ENCODE data around the gene GMPPA.

GMPPA gene

DNA sequence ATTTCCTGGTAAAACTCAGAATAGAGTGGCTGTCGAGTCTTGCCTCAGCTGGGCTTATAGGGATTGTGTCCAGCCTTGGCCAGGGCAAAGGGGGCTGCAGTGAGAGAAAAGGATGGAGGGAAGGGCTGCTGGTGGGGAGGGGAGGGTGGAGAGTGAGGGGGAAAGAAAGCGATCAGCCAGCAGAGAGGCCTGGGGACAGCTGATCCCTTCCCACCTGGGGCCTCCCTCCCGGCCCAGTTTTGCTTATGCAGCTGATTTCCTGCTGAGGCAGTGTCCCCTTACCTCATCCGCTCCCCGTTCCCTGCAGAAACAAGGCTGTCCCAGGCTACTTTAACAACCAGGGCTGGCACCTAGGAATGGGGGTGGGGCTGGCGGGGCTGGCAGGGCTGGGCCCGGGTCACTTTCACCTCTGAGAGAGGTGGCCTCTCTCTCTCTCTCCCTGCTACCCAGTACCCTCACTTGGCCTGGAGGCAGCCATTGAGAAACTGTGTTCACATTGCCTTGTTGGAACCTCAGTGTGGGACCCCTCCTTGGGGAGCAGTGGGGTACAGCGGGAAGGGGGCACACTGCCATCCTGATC lies 12.2 kb upstream of the GMPPA start:
- no peak for DNase-seq

DNA sequence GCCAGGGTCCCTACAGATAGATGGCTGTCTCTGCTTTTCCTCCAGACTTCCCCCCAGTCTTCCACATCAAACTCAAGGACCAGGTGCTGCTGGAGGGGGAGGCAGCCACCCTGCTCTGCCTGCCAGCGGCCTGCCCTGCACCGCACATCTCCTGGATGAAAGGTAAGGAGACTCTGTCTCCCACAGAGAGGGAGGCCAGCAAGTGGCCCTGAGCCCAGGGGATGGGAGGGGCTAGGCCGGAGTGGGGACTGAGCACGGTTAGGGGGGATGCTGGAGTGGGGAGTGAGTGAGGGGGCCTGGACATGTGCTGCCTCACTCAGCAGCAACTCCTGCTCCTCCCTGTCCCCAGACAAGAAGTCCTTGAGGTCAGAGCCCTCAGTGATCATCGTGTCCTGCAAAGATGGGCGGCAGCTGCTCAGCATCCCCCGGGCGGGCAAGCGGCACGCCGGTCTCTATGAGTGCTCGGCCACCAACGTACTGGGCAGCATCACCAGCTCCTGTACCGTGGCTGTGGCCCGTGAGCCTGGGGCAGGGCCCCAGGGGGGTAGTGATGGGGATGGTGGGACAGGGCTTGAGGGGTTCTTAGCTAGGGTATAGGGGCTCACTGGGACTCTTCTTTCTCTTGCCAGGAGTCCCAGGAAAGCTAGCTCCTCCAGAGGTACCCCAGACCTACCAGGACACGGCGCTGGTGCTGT lies 10.4 kb upstream of the GMPPA start:
- DNase-seq = no peak

DNA sequence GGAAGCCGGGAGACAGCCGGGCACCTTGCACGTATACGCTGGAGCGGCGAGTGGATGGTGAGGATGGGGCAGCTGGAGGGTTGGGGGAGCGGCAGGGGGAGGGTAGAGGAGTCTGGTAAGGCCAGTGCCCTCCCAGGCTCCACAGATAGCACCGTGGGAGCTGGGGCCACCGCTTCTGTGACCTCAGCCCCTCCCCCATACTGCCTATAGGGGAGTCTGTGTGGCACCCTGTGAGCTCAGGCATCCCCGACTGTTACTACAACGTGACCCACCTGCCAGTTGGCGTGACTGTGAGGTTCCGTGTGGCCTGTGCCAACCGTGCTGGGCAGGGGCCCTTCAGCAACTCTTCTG lies 9.9 kb upstream of the GMPPA start:
- no peak for DNase-seq

DNA sequence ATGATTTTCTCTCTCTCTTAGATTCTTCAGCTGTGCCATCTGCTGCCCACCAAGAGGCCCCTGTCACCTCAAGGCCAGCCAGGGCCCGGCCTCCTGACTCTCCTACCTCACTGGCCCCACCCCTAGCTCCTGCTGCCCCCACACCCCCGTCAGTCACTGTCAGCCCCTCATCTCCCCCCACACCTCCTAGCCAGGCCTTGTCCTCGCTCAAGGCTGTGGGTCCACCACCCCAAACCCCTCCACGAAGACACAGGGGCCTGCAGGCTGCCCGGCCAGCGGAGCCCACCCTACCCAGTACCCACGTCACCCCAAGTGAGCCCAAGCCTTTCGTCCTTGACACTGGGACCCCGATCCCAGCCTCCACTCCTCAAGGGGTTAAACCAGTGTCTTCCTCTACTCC lies 9.4 kb upstream of the GMPPA start:
- no peak for DNase-seq

DNA sequence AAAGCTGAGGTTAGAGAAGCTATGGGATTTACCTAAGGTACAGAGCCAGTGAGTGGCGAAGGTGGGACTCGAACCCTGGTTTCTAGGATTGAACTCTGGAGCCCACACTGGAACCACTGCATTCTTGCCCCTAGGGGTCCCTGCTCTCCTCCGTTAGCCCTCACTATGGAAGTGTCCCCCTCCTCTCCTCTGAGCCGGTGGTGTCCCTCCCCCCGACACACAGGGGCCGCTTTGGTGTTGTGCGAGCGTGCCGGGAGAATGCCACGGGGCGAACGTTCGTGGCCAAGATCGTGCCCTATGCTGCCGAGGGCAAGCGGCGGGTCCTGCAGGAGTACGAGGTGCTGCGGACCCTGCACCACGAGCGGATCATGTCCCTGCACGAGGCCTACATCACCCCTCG lies 8.5 kb upstream of the GMPPA start:
- no peak for DNase-seq

DNA sequence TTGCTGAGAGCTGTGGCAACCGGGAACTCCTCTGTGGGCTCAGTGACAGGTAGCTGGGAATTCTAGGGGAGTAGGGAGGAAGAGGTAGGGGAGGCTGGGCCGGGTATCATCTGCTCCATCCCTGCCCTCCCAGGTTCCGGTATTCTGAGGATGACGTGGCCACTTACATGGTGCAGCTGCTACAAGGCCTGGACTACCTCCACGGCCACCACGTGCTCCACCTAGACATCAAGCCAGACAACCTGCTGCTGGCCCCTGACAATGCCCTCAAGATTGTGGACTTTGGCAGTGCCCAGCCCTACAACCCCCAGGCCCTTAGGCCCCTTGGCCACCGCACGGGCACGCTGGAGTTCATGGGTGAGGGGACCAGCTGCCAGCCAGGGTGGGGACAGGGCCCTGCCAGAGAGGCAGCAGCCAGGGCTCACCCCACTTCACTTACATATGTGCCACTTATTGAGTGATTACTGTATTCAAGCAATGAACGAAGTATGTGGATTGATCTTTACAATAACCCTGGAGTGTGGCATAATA lies 8.0 kb upstream of the GMPPA start:
- no peak for DNase-seq

DNA sequence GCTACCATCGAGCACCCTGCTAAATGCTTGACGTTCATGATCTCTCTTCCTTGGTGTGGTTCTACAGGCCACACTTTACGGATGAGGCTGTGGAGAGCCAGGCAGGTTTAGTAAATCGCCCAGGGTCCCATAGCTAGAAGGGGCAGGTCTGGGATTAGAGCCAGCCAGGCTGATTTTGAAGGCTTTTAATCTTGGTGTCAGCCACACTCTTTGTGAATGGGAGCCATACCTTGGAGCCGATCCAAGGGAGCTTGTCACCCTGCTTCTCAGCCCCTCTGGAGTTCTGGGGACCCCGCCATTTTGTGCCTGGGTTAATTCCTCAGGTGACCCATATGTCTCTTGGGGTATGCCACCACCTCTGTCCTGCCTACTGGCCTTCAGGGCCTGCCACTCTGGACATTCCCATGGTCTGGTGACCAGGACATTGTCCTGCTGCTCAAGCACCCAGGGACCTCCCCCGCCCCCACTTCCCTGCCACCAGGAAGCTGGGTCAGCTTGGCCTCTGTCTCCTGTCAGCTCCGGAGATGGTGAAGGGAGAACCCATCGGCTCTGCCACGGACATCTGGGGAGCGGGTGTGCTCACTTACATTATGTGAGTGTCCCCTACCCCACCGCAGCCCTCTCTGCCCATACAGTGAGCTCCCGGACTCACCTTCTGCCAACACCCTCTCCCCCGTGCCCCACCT lies 7.3 kb upstream of the GMPPA start:
- no peak for DNase-seq

DNA sequence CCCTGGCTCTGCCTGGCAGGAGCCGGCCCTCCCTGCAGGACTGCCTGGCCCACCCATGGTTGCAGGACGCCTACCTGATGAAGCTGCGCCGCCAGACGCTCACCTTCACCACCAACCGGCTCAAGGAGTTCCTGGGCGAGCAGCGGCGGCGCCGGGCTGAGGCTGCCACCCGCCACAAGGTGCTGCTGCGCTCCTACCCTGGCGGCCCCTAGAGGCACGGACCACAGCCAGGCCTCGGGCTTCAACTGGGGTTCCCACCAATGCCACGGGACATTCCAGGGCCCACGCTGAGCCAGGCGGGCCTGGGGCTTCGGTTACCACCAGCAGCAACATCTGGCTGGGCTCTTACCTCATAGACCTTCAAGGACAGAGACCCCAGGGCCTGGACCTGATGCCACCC lies 6.1 kb upstream of the GMPPA start:
- no peak for DNase-seq

DNA sequence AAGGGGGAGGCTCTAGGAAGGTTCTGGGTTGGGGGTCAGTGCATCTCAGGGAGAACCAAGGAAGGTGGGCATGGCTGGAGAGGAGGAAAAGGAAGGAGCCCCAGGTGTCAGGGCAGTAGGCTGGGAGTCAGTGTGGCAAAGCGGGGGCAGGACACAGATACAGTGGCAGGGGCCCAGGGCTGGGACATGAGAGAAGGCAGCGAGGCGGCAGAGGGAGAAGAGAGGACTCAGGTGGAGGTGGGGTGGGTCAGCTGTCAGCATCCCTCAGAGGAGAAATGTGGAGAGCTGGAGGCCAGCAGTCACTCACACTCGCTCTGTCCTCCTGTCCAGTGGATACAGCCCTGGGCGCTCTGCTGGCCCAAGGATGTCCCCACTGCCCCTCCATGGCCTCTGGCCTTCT lies 5.6 kb upstream of the GMPPA start:
- no peak for DNase-seq

DNA sequence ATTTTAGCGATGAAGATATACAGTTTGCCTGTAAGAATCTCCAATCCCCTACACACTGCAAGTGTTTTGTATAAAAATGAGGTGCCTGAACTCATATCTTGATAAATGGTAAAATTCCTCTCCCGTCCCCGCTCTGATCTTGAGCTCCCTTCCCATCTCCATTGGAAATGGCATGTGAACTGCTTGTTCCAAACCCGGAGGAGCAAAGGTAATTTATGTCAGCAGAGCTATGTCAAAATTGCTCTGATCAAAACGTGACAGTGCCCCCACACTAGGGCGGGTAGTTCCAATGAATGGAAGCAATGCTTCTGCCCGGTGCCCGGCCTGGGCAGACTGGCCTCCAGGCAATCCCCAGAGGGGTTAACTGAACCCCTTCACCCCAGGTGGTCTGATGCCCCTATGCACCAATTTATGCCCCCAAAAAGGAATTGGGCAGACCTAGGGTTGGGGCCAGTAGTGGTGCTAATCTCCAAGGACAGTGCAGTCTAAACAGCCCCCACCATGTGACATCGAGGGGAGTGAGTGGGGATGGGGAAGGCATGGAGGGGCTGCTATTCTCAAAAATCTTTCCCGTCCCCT lies 3.6 kb upstream of the GMPPA start:
- no peak for DNase-seq

DNA sequence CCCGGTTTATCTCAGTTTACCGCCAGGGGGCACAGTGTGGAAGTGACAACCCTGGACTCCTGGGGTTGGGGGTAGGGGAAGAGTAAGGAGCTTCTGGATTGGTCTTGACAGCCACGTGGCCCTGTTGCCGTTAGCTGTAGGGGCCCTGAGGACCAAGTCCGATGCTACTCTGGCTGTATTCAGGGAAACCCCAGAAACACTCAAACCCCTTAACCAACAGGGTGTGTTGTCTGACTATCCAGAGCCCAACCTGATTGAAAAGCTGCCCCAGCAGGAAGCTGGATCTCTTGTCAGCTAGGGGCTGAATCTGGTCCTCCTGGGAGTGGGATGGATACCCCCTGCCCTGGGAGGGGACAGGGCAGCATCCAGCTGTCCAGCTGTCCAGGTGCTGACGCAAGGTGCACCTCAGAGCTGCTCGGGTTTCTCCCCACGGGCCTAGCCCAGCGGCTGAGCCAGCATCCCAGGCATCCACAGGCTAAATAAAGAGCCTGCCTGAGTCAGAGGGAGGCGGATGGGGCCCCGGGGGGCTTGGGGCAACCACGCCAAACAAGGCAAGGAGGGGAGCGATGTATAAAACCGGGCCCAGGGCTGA lies 3.1 kb upstream of the GMPPA start:
- DNase-seq = peak; percentile 91

DNA sequence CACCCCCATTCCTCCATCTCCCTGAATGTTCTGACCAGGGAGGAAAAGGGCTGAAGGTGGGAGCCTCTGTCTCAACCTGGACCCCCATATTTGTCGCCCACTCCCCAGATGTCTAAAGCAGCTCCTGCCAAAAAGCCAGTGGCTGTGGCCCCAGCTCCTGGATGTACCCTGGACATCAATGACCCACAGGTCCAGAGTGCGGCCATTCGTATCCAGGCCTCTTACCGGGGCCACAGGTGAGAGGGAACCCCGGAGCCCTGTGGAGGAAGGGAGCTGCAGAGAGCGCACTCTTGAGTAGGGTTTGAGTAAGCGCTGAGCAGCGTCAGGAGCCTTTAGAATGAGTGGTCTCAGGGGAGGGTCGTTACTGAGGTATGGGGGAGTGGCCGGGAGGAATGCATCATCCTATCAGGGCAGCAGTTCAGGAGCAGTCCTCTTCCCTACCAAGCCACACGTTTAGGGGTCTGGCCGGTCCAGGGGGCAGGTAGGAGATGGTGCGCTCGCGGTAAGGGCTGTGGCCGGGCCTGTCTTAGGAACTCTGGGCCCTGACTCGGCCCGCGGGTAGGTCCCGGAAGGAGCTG lies 2.4 kb upstream of the GMPPA start:
- no peak for DNase-seq

DNA sequence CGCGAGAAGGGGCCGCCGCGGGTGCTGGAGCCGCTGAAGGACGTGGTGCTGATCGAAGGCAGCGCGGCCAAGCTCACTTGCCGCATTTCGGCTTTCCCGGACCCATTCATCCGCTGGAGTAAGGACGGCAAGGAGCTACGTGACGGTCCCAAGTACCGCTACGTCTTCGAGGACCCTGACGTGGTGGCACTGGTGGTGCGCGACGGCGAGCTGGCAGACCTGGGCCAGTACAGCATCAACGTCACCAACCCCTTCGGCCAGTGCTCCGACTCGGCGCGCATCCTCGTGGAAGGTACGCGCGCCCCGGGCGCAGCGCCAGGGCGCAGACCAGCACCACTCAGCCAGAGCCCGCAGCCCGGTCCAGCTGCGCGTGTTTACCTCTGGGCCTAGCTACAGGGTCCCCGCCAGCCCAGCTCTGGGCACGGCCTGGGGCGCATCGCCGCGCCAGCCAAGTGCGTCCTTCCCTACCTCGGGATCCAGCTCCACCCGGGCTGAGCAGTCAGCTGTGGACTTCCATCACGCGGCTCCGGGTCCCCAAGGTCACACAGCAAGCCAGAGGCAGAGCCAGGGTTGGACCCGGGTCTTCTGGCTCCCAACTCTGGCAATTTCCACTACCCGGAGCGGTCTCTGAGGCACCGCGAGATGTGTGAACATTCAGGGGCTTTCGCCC lies 1.7 kb upstream of the GMPPA start:
- DNase-seq = no peak

DNA sequence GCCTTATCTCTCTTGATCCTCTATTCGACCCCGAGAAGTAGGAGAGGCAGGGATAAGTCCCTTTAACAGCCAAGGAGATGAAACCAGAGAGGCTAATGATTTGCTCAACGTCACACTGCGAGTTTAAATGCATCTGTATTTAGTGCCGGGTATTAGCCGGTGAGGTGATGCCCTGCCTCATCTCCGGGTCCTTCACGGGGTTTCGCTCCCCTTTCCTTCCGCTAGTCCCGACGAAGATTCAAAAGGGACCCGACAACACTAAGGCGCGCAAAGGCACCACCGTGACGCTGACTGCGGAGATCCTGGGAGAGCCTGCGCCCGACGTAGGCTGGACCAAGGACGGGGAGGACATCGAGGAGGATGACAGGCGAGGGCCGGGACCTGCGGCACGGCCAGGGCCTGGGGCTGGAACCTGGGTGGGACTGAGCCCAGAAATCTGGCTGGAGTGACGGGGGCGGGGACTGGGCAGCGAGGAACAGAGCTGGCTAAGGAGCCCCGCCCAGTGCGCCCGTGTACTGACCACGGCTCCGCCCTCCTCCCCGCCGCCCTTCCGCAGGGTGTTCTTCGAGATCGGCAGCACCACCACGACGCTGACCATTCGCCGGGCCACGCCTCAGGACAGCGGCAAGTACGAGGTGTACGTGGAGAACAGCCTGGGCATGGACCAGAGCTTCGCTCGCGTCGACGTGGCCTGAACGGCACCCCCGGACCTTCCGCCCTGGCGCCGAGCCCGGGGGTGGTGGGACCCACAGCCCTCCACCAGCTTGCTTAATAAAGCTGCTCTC lies 1.0 kb upstream of the GMPPA start:
- peak; percentile 77 for DNase-seq

DNA sequence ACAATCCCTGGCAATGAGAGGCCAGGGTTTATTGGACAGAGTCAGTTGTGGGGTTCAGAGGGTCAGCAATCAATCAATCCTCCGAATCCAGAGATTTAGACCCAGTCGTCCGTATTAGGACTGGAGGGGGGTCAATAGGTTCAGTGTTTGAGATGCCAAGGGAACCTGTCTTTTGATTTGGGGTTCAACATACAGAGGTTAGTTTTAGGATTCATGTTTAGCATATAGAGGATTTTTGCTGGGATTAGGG lies 292 bp downstream of the GMPPA start:
- DNase-seq = no peak

DNA sequence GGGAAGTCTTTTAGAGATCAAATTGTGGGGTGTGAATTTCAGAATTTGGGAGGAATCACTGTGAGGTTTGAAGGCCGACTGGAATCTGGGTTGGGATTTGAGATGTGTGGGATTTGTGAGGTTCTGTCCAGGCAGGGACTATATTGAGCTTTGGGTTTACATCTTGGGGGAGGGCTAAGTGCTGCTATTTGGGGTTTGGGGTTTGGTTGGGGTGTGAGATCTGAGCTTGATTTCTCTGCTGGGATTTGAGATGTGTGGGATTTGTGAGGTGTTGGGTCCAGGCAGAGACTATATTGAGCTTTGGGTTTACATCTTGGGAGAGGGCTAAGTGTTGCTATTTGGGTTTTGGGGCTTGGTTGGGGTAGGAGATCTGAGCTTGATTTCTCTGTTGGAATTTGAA lies 864 bp downstream of the GMPPA start:
- no peak for DNase-seq

DNA sequence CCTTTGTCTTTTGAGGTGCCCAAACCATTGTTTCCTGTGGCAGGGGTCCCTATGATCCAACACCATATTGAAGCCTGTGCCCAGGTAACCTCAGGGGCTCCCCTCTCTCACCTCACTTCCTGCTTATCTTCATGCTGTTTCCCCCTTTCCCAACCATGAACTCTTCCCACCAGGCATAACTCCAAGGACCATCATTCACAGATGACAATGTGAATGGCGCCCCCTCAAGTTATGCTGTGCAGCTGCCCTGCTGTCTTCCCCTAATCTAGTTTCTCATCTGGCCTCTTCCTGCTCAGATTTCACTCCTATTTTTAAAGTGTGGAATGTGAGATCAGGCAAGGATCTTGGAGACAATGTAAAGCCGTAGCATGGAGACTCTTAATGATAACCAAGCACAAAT lies 1.4 kb downstream of the GMPPA start:
- no peak for DNase-seq

DNA sequence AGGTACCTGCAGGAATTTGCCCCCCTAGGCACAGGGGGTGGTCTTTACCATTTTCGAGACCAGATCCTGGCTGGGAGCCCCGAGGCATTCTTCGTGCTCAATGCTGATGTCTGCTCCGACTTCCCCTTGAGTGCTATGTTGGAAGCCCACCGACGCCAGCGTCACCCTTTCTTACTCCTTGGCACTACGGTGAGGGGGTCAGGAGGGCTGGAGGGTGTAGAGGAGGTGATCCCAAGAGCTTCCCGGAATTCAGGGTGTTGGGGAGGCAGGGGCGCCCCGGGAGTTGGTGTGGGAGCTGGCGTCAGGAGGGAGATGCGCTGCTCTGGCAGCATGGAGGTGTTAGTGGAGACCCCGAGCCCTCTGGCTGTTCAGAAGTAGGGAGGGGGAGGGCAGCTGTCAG lies 3.2 kb downstream of the GMPPA start:
- DNase-seq = no peak

DNA sequence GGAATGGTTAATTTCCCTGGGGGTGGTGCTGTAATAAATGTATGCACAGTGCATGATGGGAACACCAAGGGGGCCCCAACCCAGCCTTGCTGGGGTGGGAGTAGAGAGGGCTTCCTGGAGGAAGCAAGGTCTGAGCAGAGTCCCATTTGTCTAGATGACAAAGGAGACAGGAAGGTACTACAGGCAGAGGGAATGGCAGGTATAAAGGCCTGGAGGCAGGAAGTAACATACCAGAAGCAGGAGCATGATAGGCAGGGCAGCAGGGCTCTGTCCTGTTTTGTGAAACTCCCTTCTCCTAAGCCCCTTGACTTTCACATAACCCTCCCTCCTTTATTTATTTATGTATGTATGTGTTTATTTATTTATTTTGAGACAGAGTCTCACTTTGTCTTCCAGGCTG lies 3.9 kb downstream of the GMPPA start:
- DNase-seq = no peak

DNA sequence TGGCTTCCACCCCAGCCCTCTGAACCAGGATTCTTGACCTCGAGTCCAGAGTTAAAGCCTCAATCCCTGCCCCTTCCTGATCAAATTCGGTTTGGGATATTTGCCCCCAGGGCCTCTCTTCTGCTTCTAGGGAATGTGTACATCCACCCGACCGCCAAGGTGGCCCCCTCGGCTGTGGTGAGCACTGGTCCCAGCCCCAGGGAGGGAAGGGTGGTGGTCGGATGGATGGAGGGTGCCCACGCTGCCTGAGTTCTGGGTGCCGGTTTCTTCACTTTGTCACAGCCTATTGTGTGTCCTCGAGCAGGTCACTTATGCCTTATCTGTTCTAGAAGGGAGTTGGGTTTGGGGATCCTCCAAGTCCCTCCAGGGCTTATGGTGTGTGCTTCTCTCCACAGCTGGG lies 6.9 kb downstream of the GMPPA start:
- DNase-seq = no peak

DNA sequence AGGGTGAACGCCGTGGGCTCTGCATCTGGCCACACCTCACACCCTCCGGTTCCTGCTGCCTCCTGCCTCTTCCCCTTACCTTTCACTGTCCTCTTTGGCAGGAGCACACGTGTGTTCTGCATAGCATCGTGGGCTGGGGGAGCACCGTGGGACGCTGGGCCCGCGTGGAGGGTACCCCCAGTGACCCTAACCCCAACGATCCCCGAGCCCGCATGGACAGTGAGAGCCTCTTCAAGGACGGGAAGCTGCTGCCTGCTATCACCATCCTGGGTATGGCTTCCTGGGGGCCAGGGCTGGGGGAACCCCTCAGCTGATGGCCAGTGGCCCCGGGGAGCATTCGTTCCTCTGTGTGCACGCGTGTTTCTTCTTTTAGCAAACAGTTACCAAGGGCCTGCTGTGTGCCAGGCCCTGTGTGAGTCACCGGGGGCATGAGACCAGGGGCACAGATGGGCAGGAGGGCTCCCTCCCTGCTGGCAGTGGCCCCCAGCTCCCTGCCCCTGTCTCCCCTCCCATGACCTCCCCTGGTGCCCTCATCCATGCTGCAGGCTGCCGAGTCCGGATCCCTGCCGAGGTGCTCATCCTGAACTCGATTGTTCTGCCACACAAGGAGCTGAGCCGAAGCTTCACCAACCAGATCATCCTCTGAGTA lies 7.6 kb downstream of the GMPPA start:
- no peak for DNase-seq

Measured in hematopoietic multipotent progenitor cell treated with erythropoietin and hydrocortisone succinate and interleukin-3 and kit ligand, for 4 days (in vitro differentiated cells).